ENCODE results near the gene TTLL10.

Gene TTLL10

GRCh38 chr1:1202831-1203560 lies 29.3 kb downstream of the TTLL10 start:
- no peak for DNase-seq
- TF ChIP-seq GATA1 (IDR thresholded peaks at IDR 0.05; ENCODE audit: low read depth, low read length), result no peak
- no peak for TF ChIP-seq POLR2A (IDR thresholded peaks at IDR 0.05; ENCODE audit: low read length)

GRCh38 chr1:1203561-1204424 lies 30.1 kb downstream of the TTLL10 start:
- TF ChIP-seq GATA1 (IDR thresholded peaks at IDR 0.05; ENCODE audit: low read depth, low read length) (no peak), POLR2A (IDR thresholded peaks at IDR 0.05; ENCODE audit: low read length) (no peak)
- DNase-seq, result no peak

- no peak for DNase-seq
- no peak for TF ChIP-seq GATA1 (IDR thresholded peaks at IDR 0.05; ENCODE audit: low read depth, low read length)
- TF ChIP-seq POLR2A (IDR thresholded peaks at IDR 0.05; ENCODE audit: low read length), result no peak
These were observed 30.8 kb downstream of the TTLL10 start for GRCh38 chr1:1204425-1204920.

GRCh38 chr1:1204998-1205768 lies 31.5 kb downstream of the TTLL10 start:
- TF ChIP-seq GATA1 (IDR thresholded peaks at IDR 0.05; ENCODE audit: low read depth, low read length) (no peak), POLR2A (IDR thresholded peaks at IDR 0.05; ENCODE audit: low read length) (no peak)
- no peak for DNase-seq

GRCh38 chr1:1205769-1206375 lies 32.2 kb downstream of the TTLL10 start:
- no peak for DNase-seq
- TF ChIP-seq GATA1 (IDR thresholded peaks at IDR 0.05; ENCODE audit: low read depth, low read length), result no peak
- no peak for TF ChIP-seq POLR2A (IDR thresholded peaks at IDR 0.05; ENCODE audit: low read length)

GRCh38 chr1:1206376-1206965 lies 32.8 kb downstream of the TTLL10 start, which contains the start of gene TNFRSF18:
Gene TNFRSF18, minus strand, starts transcription at chr1:1206592. Its CDS starts 21 bp downstream, at chr1:1206571.
- no peak for DNase-seq
- no peak for TF ChIP-seq GATA1 (IDR thresholded peaks at IDR 0.05; ENCODE audit: low read depth, low read length)
- TF ChIP-seq POLR2A (IDR thresholded peaks at IDR 0.05; ENCODE audit: low read length), result no peak

- TF ChIP-seq POLR2A (IDR thresholded peaks at IDR 0.05; ENCODE audit: low read length) (no peak), GATA1 (IDR thresholded peaks at IDR 0.05; ENCODE audit: low read depth, low read length) (no peak)
- DNase-seq, result no peak
These were observed 33.4 kb downstream of the TTLL10 start for GRCh38 chr1:1206966-1207531.

- TF ChIP-seq POLR2A (IDR thresholded peaks at IDR 0.05; ENCODE audit: low read length) (no peak), GATA1 (IDR thresholded peaks at IDR 0.05; ENCODE audit: low read depth, low read length) (no peak)
- DNase-seq, result no peak
These were observed 33.9 kb downstream of the TTLL10 start for GRCh38 chr1:1207571-1207892.

GRCh38 chr1:1208713-1209433 lies 35.2 kb downstream of the TTLL10 start:
- DNase-seq, result no peak
- no peak for TF ChIP-seq POLR2A (IDR thresholded peaks at IDR 0.05; ENCODE audit: low read length)
- TF ChIP-seq GATA1 (IDR thresholded peaks at IDR 0.05; ENCODE audit: low read depth, low read length), result no peak

- DNase-seq, result no peak
- TF ChIP-seq POLR2A (IDR thresholded peaks at IDR 0.05; ENCODE audit: low read length) (no peak), GATA1 (IDR thresholded peaks at IDR 0.05; ENCODE audit: low read depth, low read length) (no peak)
These were observed 37.3 kb downstream of the TTLL10 start for GRCh38 chr1:1210726-1211540.
